ENCODE results near the gene DIS3L2.

Gene DIS3L2

GRCh38 chr2:231961349-231962166, at the start of gene DIS3L2:
Gene DIS3L2 (plus strand): TSS chr2:231961713. CDS start chr2:232014928, 53,215 bp downstream.
- peak; percentile 2 for DNase-seq

- no peak for DNase-seq
Measured at GRCh38 chr2:231914077-231914690, 47.3 kb upstream of the DIS3L2 start.

GRCh38 chr2:231917280-231918066, 44.0 kb upstream of the DIS3L2 start:
- no peak for DNase-seq

GRCh38 chr2:231918501-231919330, 42.8 kb upstream of the DIS3L2 start:
- no peak for DNase-seq

GRCh38 chr2:231919341-231920035, 42.0 kb upstream of the DIS3L2 start:
- no peak for DNase-seq

- DNase-seq: no peak
Measured at GRCh38 chr2:231920366-231920765, 41.1 kb upstream of the DIS3L2 start.

- DNase-seq: no peak
Measured at GRCh38 chr2:231920795-231921194, 40.7 kb upstream of the DIS3L2 start.

GRCh38 chr2:231922311-231923009, 39.1 kb upstream of the DIS3L2 start:
- DNase-seq: no peak

GRCh38 chr2:231923010-231923344, 38.5 kb upstream of the DIS3L2 start:
- DNase-seq: no peak

- no peak for DNase-seq
Measured at GRCh38 chr2:231923951-231924888, 37.3 kb upstream of the DIS3L2 start.

- DNase-seq: no peak
Measured at GRCh38 chr2:231924889-231925275, 36.6 kb upstream of the DIS3L2 start.

- DNase-seq: no peak
Measured at GRCh38 chr2:231925303-231926179, 36.0 kb upstream of the DIS3L2 start.

- no peak for DNase-seq
Measured at GRCh38 chr2:231926180-231926741, 35.3 kb upstream of the DIS3L2 start, which contains the start of gene NPPC. Gene NPPC (minus strand): TSS chr2:231926396. CDS start chr2:231926249, 147 bp downstream.

GRCh38 chr2:231926761-231927565, 34.5 kb upstream of the DIS3L2 start:
- no peak for DNase-seq

GRCh38 chr2:231927566-231927890, 34.0 kb upstream of the DIS3L2 start:
- no peak for DNase-seq

- no peak for DNase-seq
Measured at GRCh38 chr2:231928481-231928880, 33.0 kb upstream of the DIS3L2 start.

- no peak for DNase-seq
Measured at GRCh38 chr2:231928901-231929725, 32.4 kb upstream of the DIS3L2 start.
